Mucosa of stomach (tissue), 1 donor: Measurements from ENCODE around the gene CORO2A.

Source experiments
- H3K27me3 ChIP-seq: one replicate; pipeline ENCODE4 v1.7.0; 2013; ENCODE audit warnings: mild to moderate bottlenecking, low read length; ENCODE audit not compliant: control insufficient read depth, insufficient read depth
- H3K36me3 ChIP-seq: one replicate; pipeline ENCODE4 v1.7.0; 2013; ENCODE audit warnings: low read length; ENCODE audit not compliant: control insufficient read depth, insufficient read depth
- H3K4me1 ChIP-seq: one replicate; pipeline ENCODE4 v1.7.0; 2013; ENCODE audit warnings: mild to moderate bottlenecking, low read length; ENCODE audit not compliant: control insufficient read depth, insufficient read depth
- H3K4me3 ChIP-seq: one replicate; pipeline ENCODE4 v1.7.0; 2013; ENCODE audit warnings: low read length
- H3K9ac ChIP-seq: one replicate; pipeline ENCODE4 v1.7.0; 2013; ENCODE audit warnings: mild to moderate bottlenecking, low read length, moderate library complexity
- H3K9me3 ChIP-seq: one replicate; pipeline ENCODE4 v1.7.0; 2013; ENCODE audit warnings: mild to moderate bottlenecking, low read length, moderate library complexity; ENCODE audit not compliant: control insufficient read depth
- donor health status: Pancreatic carcinoma.

CORO2A gene

DNA sequence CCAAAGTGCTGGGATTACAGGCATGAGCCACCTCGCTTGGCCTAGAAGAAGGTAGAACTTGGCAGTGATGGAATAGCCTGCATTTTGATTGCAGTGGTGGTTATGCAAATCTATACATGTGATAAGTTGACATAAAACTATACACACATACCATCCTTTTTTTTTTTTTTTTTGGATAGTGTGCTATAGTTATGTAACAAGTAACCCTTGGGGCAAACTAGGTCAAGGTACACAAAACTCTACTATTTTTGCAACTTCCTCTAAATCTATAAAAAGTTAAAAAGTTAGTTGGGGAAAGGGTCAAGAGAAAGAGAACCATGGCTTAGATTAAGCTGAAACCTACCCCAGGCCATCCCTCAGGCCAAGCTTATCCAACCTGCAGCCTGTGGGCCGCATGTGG is 84.5 kb downstream of the CORO2A start:
- H3K9me3 ChIP-seq: no peaks in the 10 kb centered on the region
- no peak overlapping the region for H3K4me3 ChIP-seq
- no peaks in the 10 kb centered on the region for H3K36me3 ChIP-seq
- H3K9ac ChIP-seq: no peak overlapping the region
- H3K27me3 ChIP-seq: no peaks in the 10 kb centered on the region
- H3K4me1 ChIP-seq: no peaks in the 10 kb centered on the region

DNA sequence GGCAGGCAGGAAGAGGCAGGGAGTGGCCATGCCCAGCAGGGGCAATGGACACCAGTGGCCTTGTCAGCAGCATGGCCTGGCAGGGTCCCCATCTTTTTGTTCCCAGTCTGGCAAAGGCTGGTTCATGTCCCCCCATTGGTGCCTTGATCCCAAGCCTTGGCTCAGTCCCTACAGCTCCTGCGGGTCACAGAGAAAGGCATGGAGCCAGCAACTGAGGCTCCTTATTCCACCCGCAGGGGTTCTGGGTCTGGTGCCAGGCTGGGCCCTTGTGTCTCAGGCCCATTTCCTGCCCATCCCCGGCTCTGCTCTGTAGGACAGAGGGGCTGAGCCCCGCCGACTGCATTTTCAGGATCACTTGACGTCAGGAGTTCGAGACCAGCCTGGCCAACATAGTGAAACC is 87.4 kb downstream of the CORO2A start:
- Histone ChIP-seq H3K9me3 (no peaks in the 10 kb centered on the region), H3K4me3 (no peak overlapping the region), H3K36me3 (no peaks in the 10 kb centered on the region), H3K27me3 (no peaks in the 10 kb centered on the region), H3K4me1 (peaks cover 5% of the 10 kb centered on the region), H3K9ac (no peak overlapping the region)

DNA sequence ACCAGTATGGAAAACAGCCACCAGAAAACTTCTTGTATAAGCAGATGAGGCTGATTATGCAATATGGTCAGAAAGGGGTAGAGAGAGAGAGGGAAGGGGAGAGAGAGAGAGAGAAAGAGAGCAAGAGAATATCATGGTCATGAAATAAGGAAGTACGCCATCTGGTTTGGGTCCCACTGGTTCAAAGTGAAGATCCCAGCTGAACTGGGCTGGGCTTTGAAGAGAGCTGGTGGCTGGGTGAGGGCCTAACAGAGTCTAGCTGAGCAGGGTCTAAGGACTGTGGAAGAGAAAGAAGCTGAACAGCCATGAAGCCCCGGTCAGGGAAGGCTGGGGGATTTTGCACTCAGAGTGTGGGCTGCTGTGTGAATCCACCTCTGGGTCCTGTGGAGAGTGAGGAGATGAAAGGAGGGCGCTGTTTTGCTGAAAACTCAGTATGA is 88.0 kb downstream of the CORO2A start:
- no peaks in the 10 kb centered on the region for H3K9me3 ChIP-seq
- peaks cover 4% of the 10 kb centered on the region for H3K36me3 ChIP-seq
- no peak overlapping the region for H3K9ac ChIP-seq
- H3K27me3 ChIP-seq: no peaks in the 10 kb centered on the region
- H3K4me1 ChIP-seq: peaks cover 11% of the 10 kb centered on the region
- H3K4me3 ChIP-seq: no peak overlapping the region

GRCh38 chr9:98101868-98102273 is 90.6 kb downstream of the CORO2A start:
- Histone ChIP-seq H3K27me3 (no peaks in the 10 kb centered on the region), H3K4me1 (peaks cover 11% of the 10 kb centered on the region), H3K36me3 (peaks cover 5% of the 10 kb centered on the region), H3K9ac (no peak overlapping the region), H3K9me3 (no peaks in the 10 kb centered on the region), H3K4me3 (no peak overlapping the region)

- H3K36me3 ChIP-seq: peaks cover 5% of the 10 kb centered on the region
- H3K27me3 ChIP-seq: no peaks in the 10 kb centered on the region
- H3K4me3 ChIP-seq: no peak overlapping the region
- peaks cover 11% of the 10 kb centered on the region for H3K4me1 ChIP-seq
- H3K9me3 ChIP-seq: no peaks in the 10 kb centered on the region
- no peak overlapping the region for H3K9ac ChIP-seq
These were observed 91.0 kb downstream of the CORO2A start for GRCh38 chr9:98101416-98101815.

- H3K9ac ChIP-seq: no peak overlapping the region
- H3K27me3 ChIP-seq: no peaks in the 10 kb centered on the region
- H3K36me3 ChIP-seq: peaks cover 8% of the 10 kb centered on the region
- H3K4me3 ChIP-seq: no peak overlapping the region
- H3K9me3 ChIP-seq: no peaks in the 10 kb centered on the region
- H3K4me1 ChIP-seq: peaks cover 11% of the 10 kb centered on the region
These were observed 92.0 kb downstream of the CORO2A start for GRCh38 chr9:98100456-98100855.

- Histone ChIP-seq H3K9me3 (no peaks in the 10 kb centered on the region), H3K36me3 (peaks cover 14% of the 10 kb centered on the region), H3K4me1 (peaks cover 11% of the 10 kb centered on the region), H3K4me3 (no peak overlapping the region), H3K9ac (no peak overlapping the region), H3K27me3 (no peaks in the 10 kb centered on the region)
These were observed 92.5 kb downstream of the CORO2A start for GRCh38 chr9:98099898-98100297.

- Histone ChIP-seq H3K27me3 (no peaks in the 10 kb centered on the region), H3K9ac (no peak overlapping the region)
These were observed 93.1 kb downstream of the CORO2A start for GRCh38 chr9:98099346-98099745.

DNA sequence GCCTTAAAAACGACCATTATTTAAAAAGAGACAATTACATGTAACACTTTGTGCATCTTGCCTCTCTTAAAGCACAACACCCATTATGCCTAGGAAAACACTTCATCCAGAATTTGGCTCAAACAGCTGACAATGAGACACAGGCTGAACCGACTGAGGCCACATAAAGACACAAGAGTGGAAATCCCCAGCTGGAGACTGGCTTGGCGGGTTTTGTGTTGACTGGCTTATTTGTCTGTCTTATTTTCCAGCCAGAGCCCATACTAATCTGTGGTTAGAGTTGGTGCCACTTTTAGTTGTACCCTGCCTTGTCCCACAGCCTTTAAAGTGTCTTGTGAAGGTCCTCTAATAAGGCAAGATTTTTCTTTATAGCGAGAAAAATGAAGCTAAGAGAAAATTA is 94.6 kb downstream of the CORO2A start:
- H3K9me3 ChIP-seq: no peaks in the 10 kb centered on the region
- no peaks in the 10 kb centered on the region for H3K27me3 ChIP-seq
- peaks cover 11% of the 10 kb centered on the region for H3K4me1 ChIP-seq
- no peak overlapping the region for H3K9ac ChIP-seq
- H3K4me3 ChIP-seq: no peak overlapping the region
- peaks cover 16% of the 10 kb centered on the region for H3K36me3 ChIP-seq

More at GRCh38 chr9:98099346-98099745, 93.1 kb downstream of the CORO2A start:
- Histone ChIP-seq H3K4me1 (peaks cover 11% of the 10 kb centered on the region), H3K9me3 (no peaks in the 10 kb centered on the region), H3K36me3 (peaks cover 16% of the 10 kb centered on the region), H3K4me3 (no peak overlapping the region)

DNA sequence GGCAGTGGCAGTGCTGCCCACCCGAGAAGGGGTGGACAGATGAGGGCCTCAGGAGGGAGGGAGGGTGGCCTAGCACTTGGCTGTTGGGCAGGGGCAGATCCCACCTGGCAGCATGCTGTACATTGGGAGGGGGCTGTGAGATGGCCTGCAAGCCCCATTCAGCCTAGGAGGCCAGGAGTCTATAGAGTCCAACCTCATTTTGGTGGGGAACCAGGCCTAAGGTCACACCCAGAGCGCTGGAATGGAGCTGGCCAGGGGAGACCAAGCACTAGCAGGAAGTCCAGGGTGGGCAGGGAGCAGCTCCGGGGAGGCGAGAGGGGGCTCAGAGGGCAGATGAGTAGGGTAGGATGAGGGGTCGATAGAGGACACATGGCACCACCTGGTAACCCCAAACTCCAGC is 96.3 kb downstream of the CORO2A start:
- H3K36me3 ChIP-seq: peaks cover 16% of the 10 kb centered on the region

GRCh38 chr9:98095401-98095800 is 97.0 kb downstream of the CORO2A start:
- Histone ChIP-seq H3K36me3 (peaks cover 16% of the 10 kb centered on the region), H3K9ac (no peak overlapping the region), H3K4me3 (no peak overlapping the region), H3K27me3 (no peaks in the 10 kb centered on the region), H3K4me1 (peaks cover 9% of the 10 kb centered on the region), H3K9me3 (no peaks in the 10 kb centered on the region)

More for the DNA sequence above, 96.3 kb downstream of the CORO2A start:
- Histone ChIP-seq H3K9ac (no peak overlapping the region), H3K27me3 (no peaks in the 10 kb centered on the region), H3K9me3 (no peaks in the 10 kb centered on the region), H3K4me3 (no peak overlapping the region), H3K4me1 (peaks cover 11% of the 10 kb centered on the region)

- peaks cover 16% of the 10 kb centered on the region for H3K36me3 ChIP-seq
These were observed 97.6 kb downstream of the CORO2A start for GRCh38 chr9:98094851-98095250.

DNA sequence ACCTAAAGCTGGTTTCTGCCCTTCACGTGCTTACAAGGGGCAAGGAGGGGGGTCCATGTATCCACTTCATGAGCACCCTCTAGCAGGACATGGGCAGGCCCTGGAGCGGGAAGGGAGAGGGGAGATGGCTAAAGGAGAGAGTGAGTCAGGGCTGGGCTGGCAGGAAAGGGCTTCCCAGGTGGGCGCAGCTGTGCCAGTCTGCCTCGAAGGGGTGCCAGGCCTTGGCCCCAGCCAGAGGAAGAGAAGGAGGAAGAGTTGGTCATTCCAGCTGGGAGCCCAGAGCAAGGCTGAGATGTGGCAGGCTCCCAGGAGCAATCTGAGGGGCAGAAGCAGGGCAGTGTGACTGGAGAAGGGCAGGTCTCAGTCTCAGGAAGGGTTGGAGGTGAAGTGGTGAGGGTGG is 98.1 kb downstream of the CORO2A start:
- Histone ChIP-seq H3K36me3 (peaks cover 12% of the 10 kb centered on the region), H3K9me3 (no peaks in the 10 kb centered on the region), H3K27me3 (no peaks in the 10 kb centered on the region), H3K4me3 (no peak overlapping the region), H3K9ac (no peak overlapping the region), H3K4me1 (no peaks in the 10 kb centered on the region)

More at GRCh38 chr9:98094851-98095250, 97.6 kb downstream of the CORO2A start:
- no peak overlapping the region for H3K4me3 ChIP-seq
- H3K9me3 ChIP-seq: no peaks in the 10 kb centered on the region
- H3K4me1 ChIP-seq: peaks cover 4% of the 10 kb centered on the region
- no peaks in the 10 kb centered on the region for H3K27me3 ChIP-seq
- H3K9ac ChIP-seq: no peak overlapping the region
